ENCODE data around the gene SYT2. TPM values are rescaled to one million over a fixed set of nuclear protein-coding genes. Genes with fewer than 3 reads are reported as not detected.
"Not testable (repeated sequence)": the region's sequence is repeated elsewhere in the genome, so short reads cannot be mapped to it uniquely, and the experiment has no call there.

Gene SYT2
- total and polyA plus RNA-seq, 2 donors from 2014 or later: 0.15 to 0.19 TPM

- FAIRE-seq (no peak), DNase-seq (no peak)
- H3K4me1 ChIP-seq (ENCODE audit: control insufficient read depth in 2 of 3, insufficient read depth in 2 of 3, low read depth in 1 of 3, low read length in 3 of 3): peaks cover 8 to 20% (median 16%) of the 10 kb centered on the region in 3 donors
- no peaks in the 10 kb centered on the region for H3K27me3 ChIP-seq (ENCODE audit: control insufficient read depth, insufficient read depth, low read length)
- H3K9me3 ChIP-seq (ENCODE audit: control insufficient read depth in 2 of 3, insufficient read depth in 1 of 3, low read length in 3 of 3): no peaks in the 10 kb centered on the region
- no peak overlapping the region for H3K9ac ChIP-seq (ENCODE audit: low read length in 3 of 3)
- intact Hi-C loops (cut with DNase I): no loop called here
- no peak for TF ChIP-seq CTCF (IDR thresholded peaks at IDR 0.05; ENCODE audit: borderline replicate concordance, extremely low read depth, insufficient read depth)
- H3K27ac ChIP-seq (ENCODE audit: low read depth in 2 of 2, low read length in 2 of 2): no peak overlapping the region
- peaks cover 0 to 18% (median 3%) of the 10 kb centered on the region in 3 donors for H3K36me3 ChIP-seq (ENCODE audit: control insufficient read depth in 2 of 3, insufficient read depth in 3 of 3, low read length in 3 of 3)
- H3K4me3 ChIP-seq (ENCODE audit: low read length in 3 of 3): no peak overlapping the region
Observed at GRCh38 chr1:202584707-202585589, 125.3 kb downstream of the SYT2 start.

GRCh38 chr1:202582350-202582749 lies 127.9 kb downstream of the SYT2 start:
- H3K9me3 ChIP-seq (ENCODE audit: control insufficient read depth in 2 of 3, insufficient read depth in 1 of 3, low read length in 3 of 3); H3K27ac ChIP-seq (ENCODE audit: low read depth in 2 of 2, low read length in 2 of 2); FAIRE-seq; H3K9ac ChIP-seq (ENCODE audit: low read length in 3 of 3); H3K4me3 ChIP-seq (ENCODE audit: low read length in 3 of 3); intact Hi-C loops (cut with DNase I); H3K27me3 ChIP-seq (ENCODE audit: control insufficient read depth, insufficient read depth, low read length): not testable (repeated sequence)
- peaks cover 0 to 19% (median 3%) of the 10 kb centered on the region in 3 donors for H3K4me1 ChIP-seq (ENCODE audit: control insufficient read depth in 2 of 3, insufficient read depth in 2 of 3, low read depth in 1 of 3, low read length in 3 of 3)
- peak in 3 of 5 donors; percentile 39 to 56 (median 56) for DNase-seq
- peaks cover 0 to 18% (median 3%) of the 10 kb centered on the region in 3 donors for H3K36me3 ChIP-seq (ENCODE audit: control insufficient read depth in 2 of 3, insufficient read depth in 3 of 3, low read length in 3 of 3)

GRCh38 chr1:202580619-202581018 lies 129.6 kb downstream of the SYT2 start:
- intact Hi-C loops (cut with DNase I): no loop called here
- H3K36me3 ChIP-seq (ENCODE audit: control insufficient read depth in 2 of 3, insufficient read depth in 3 of 3, low read length in 3 of 3): peaks cover 0 to 18% (median 3%) of the 10 kb centered on the region in 3 donors
- FAIRE-seq (no peak), DNase-seq (peak in 1 of 5 donors; percentile 62)
- peaks cover 0 to 19% (median 2%) of the 10 kb centered on the region in 3 donors for H3K4me1 ChIP-seq (ENCODE audit: control insufficient read depth in 2 of 3, insufficient read depth in 2 of 3, low read depth in 1 of 3, low read length in 3 of 3)
- H3K27ac ChIP-seq (ENCODE audit: low read depth in 2 of 2, low read length in 2 of 2): no peak overlapping the region
- no peak overlapping the region for H3K4me3 ChIP-seq (ENCODE audit: low read length in 3 of 3)
- no peak for TF ChIP-seq CTCF (IDR thresholded peaks at IDR 0.05; ENCODE audit: borderline replicate concordance, extremely low read depth, insufficient read depth)
- H3K9ac ChIP-seq (ENCODE audit: low read length in 3 of 3): no peak overlapping the region
- H3K9me3 ChIP-seq (ENCODE audit: control insufficient read depth in 2 of 3, insufficient read depth in 1 of 3, low read length in 3 of 3): no peaks in the 10 kb centered on the region
- H3K27me3 ChIP-seq (ENCODE audit: control insufficient read depth, insufficient read depth, low read length): no peaks in the 10 kb centered on the region

GRCh38 chr1:202579806-202580205 lies 130.4 kb downstream of the SYT2 start:
- Histone ChIP-seq H3K27me3 (ENCODE audit: control insufficient read depth, insufficient read depth, low read length) (no peaks in the 10 kb centered on the region), H3K4me1 (ENCODE audit: control insufficient read depth in 2 of 3, insufficient read depth in 2 of 3, low read depth in 1 of 3, low read length in 3 of 3) (peaks cover 0 to 19% (median 2%) of the 10 kb centered on the region in 3 donors), H3K4me3 (ENCODE audit: low read length in 3 of 3) (no peak overlapping the region), H3K27ac (ENCODE audit: low read depth in 2 of 2, low read length in 2 of 2) (no peak overlapping the region), H3K9me3 (ENCODE audit: control insufficient read depth in 2 of 3, insufficient read depth in 1 of 3, low read length in 3 of 3) (no peaks in the 10 kb centered on the region), H3K36me3 (ENCODE audit: control insufficient read depth in 2 of 3, insufficient read depth in 3 of 3, low read length in 3 of 3) (peaks cover 0 to 18% (median 3%) of the 10 kb centered on the region in 3 donors), H3K9ac (ENCODE audit: low read length in 3 of 3) (no peak overlapping the region)
- TF ChIP-seq CTCF (IDR thresholded peaks at IDR 0.05; ENCODE audit: borderline replicate concordance, extremely low read depth, insufficient read depth): no peak
- intact Hi-C loops (cut with DNase I): no loop called here
- FAIRE-seq (no peak), DNase-seq (peak in 1 of 5 donors; percentile 75)
